ENCODE results near the gene PIR.

Gene PIR

GRCh38 chrX:15344106-15344505 is 149.0 kb downstream of the PIR start:
- DNase-seq (ENCODE audit: low read depth), result no peak

DNA sequence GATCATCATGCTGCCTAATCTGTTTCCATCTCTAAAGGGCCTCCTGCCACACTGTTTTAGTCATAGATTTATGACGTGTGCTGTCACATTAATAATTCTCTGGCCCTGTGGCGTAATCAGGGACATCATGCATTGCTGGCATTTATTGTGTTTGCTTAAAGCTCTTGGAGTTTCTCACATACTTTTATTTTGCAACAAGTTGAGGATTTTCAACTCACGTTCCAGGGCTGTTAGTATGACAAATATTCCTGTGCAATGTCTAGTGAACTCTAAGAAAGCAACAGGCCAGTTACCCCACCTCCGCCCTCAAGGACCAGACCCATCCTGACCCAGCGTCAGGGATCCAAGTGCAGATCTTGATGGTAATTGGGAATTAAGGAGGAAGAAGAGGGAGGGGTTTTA is 150.1 kb downstream of the PIR start:
- DNase-seq (ENCODE audit: low read depth), result no peak

DNA sequence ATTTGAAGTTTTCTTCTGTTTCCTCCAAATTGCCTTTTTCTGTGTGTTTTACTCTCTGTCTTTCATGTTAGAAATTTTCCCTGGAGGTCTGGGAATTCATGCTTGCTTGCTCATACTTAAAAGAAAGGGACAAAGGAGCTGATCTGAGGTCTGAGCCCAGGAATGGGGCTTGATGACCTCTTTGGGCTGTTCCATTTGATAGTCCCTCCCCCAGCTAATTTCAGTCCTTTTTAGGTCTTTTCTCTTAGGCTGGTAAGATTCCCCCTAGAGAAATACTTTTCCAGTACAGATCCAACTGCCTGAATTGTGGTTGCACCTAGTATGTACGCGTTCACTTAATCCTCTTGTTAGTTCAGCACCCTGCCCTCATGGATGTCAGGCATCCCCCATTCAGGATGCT is 152.3 kb downstream of the PIR start:
- no peak for DNase-seq (ENCODE audit: low read depth)

DNA sequence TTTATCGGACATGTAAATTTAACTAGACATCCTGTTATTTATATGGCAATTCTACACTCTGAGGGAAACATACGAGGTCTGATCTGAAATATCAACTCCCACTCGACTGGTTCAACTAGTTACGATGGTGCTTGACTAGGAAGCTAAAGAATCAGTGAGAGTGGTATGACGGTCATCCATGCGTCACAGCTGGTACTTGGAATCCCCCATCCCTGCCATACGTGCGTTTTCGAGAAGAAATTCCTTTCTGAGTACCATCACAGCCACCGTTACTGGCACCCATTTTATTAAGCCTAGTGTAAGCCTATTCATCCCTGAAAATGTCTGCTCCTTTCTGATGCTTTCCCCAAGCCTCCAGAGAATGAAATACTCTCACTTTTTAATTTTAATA is 157.1 kb downstream of the PIR start:
- peak; percentile 16 for DNase-seq (ENCODE audit: low read depth)

GRCh38 chrX:15335135-15336022 is 157.8 kb downstream of the PIR start, which contains the start of gene PIGA:
Gene PIGA, minus strand, starts transcription at chrX:15335523. Its CDS starts 3,593 bp downstream, at chrX:15331930.
- DNase-seq (ENCODE audit: low read depth), result peak; percentile 74
